Loucy (cell line): Measurements from ENCODE around the gene NOD2.

Experiments used
- H2AFZ ChIP-seq: fragments of 200-600 bp; sonication (generic); 2 replicates; pipeline ENCODE4 v1.6.0; 2016; ENCODE audit warnings: antibody characterized with exemption, mild to moderate bottlenecking, low read length, moderate library complexity
- H3F3A ChIP-seq: fragments of 200-600 bp; 2 replicates; pipeline ENCODE4 v1.6.0; 2016; ENCODE audit warnings: antibody characterized with exemption, low read depth, mild to moderate bottlenecking
- H3K27me3 ChIP-seq: fragments of 200-600 bp; sonication (generic); 2 replicates; pipeline ENCODE4 v1.6.1; 2014; ENCODE audit warnings: low read length, mild to moderate bottlenecking; ENCODE audit not compliant: insufficient read depth, poor library complexity, severe bottlenecking
- H3K36me3 ChIP-seq: fragments of 200-600 bp; sonication (generic); 2 replicates; pipeline ENCODE4 v1.6.1; 2016; ENCODE audit warnings: low read length; ENCODE audit not compliant: insufficient read depth
- H3K4me1 ChIP-seq: fragments of 200-600 bp; sonication (generic); 2 replicates; pipeline ENCODE4 v1.5.1; 2014; ENCODE audit warnings: low read length, mild to moderate bottlenecking; ENCODE audit not compliant: insufficient read depth, poor library complexity, severe bottlenecking
- H3K4me2 ChIP-seq: fragments of 200-600 bp; sonication (generic); 2 replicates; pipeline ENCODE4 v1.6.0; 2014; ENCODE audit warnings: antibody characterized with exemption, low read length, low read depth, mild to moderate bottlenecking; ENCODE audit not compliant: poor library complexity, severe bottlenecking
- H3K4me3 ChIP-seq: fragments of 200-600 bp; sonication (generic); 2 replicates; pipeline ENCODE4 v1.5.1; 2014; ENCODE audit warnings: low read length, mild to moderate bottlenecking, mixed read lengths; ENCODE audit not compliant: poor library complexity, severe bottlenecking
- H3K79me2 ChIP-seq: fragments of 200-600 bp; sonication (generic); 2 replicates; pipeline ENCODE4 v1.6.1; 2014; ENCODE audit warnings: low read length; ENCODE audit not compliant: insufficient read depth
- H3K9ac ChIP-seq: fragments of 200-600 bp; sonication (generic); 2 replicates; pipeline ENCODE4 v1.6.0; 2014; ENCODE audit warnings: mild to moderate bottlenecking, low read depth, low read length, moderate library complexity; ENCODE audit not compliant: poor library complexity, severe bottlenecking
- H3K9me2 ChIP-seq: fragments of 200-600 bp; sonication (generic); replicated peaks from 2 replicates; pipeline ENCODE4 v1.6.1; 2016; ENCODE audit warnings: low read depth, low read length, mixed read lengths
- H3K9me3 ChIP-seq: fragments of 200-600 bp; sonication (generic); 2 replicates; pipeline ENCODE4 v1.6.1; 2014; ENCODE audit warnings: mild to moderate bottlenecking, antibody characterized with exemption, low read length, low read depth; ENCODE audit not compliant: insufficient read depth
- H4K20me1 ChIP-seq: fragments of 200-600 bp; sonication (generic); 2 replicates; pipeline ENCODE4 v1.6.0; 2014; ENCODE audit warnings: antibody characterized with exemption, low read length, mild to moderate bottlenecking; ENCODE audit not compliant: insufficient read depth, poor library complexity, severe bottlenecking
- EZH2phosphoT487 ChIP-seq: fragments of 200-600 bp; IDR thresholded peaks from 2 replicates; pipeline ENCODE4 v1.6.1; 2018; ENCODE audit warnings: antibody characterized with exemption, mild to moderate bottlenecking, moderate library complexity, borderline replicate concordance
- TF ChIP-seq, protein P1 (sequence below): fragments of 200-600 bp; sonication (generic); conservative IDR thresholded peaks from 2 replicates; pipeline ENCODE4 v1.5.1; 2014; ENCODE audit warnings: mild to moderate bottlenecking, antibody characterized with exemption, low read length

The NOD2 gene

DNA sequence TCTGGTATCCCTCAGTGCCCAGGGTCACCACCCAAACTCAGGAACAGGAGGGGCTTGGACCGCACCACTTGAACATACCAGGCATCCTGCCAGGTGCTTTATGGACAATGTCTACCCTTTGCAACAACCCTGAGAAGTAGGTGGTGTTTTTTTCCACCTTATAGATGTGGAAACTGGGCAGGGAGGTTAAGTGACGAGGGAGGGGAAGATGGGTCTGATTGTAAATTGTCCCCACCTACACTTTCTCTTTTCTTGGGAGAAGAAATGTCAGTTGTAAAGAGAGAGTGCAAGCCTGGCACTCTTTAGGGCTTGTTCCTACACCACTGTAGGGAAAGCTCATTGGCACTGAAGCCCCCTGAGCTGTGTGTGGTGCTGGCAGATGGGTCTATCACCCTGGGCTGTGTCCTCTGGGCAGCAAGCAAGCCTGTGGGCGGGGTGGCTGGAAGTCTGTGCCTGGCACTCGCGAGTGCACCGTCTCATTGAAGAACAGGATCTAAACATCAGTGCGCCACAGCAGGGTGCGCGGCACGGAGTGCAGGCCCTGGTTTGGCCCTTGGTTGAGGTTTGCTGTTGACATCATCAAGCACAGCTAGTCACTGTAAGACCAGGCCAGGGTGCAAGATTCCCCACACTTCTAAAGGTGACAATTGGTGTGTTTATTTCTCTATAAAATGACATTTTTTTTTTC, 15.1 kb downstream of the NOD2 start:
- TF ChIP-seq, protein P1, sequence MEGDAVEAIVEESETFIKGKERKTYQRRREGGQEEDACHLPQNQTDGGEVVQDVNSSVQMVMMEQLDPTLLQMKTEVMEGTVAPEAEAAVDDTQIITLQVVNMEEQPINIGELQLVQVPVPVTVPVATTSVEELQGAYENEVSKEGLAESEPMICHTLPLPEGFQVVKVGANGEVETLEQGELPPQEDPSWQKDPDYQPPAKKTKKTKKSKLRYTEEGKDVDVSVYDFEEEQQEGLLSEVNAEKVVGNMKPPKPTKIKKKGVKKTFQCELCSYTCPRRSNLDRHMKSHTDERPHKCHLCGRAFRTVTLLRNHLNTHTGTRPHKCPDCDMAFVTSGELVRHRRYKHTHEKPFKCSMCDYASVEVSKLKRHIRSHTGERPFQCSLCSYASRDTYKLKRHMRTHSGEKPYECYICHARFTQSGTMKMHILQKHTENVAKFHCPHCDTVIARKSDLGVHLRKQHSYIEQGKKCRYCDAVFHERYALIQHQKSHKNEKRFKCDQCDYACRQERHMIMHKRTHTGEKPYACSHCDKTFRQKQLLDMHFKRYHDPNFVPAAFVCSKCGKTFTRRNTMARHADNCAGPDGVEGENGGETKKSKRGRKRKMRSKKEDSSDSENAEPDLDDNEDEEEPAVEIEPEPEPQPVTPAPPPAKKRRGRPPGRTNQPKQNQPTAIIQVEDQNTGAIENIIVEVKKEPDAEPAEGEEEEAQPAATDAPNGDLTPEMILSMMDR: no peak
- no peak for TF ChIP-seq EZH2phosphoT487
- no peak overlapping the region for H3K9ac ChIP-seq

DNA sequence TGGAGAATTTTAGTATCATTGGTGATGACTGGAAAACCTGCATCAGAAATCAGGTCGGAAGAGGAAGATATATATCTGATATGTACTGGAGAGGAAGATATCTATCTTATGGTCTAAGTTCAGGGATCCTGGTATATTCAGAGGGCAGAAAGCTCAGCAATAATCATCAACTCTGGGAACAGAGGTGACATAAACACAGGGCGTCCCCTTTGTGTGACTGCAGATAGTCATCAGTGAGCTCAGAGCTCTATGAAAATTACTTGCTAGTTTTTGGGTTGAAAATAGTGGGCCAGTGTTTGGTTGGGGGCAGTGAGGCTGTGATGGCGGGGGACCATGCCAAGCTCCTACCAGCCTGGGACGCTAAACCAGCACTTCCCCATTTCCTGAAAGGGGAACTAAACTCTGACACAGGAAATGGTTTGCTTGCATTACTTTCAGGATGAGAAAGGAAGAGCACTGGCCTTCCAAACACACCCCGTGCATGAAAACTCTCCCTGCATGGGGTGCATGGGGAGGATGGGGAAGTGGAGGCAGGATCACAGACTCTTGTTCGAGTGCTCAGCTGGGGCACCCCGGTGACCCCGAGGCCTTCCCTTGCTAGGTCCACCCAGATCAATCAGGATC, 15.8 kb downstream of the NOD2 start:
- Histone ChIP-seq H2AFZ (no peak overlapping the region; the same call in 1 of the 2 replicates), H3K9me2 (no peaks in the 10 kb centered on the region), H3K27me3 (no peaks in the 10 kb centered on the region), H3K9me3 (peaks cover 11% of the 10 kb centered on the region; the same call in 1 of the 2 replicates), H3K4me2 (no peak overlapping the region), H3K9ac (no peak overlapping the region), H3K36me3 (no peaks in the 10 kb centered on the region), H3K79me2 (no peaks in the 10 kb centered on the region), H3F3A (no peaks in the 10 kb centered on the region), H3K4me3 (no peak overlapping the region), H3K4me1 (peaks cover 6% of the 10 kb centered on the region), H4K20me1 (no peaks in the 10 kb centered on the region)
- TF ChIP-seq, protein P1: no peak
- TF ChIP-seq EZH2phosphoT487: no peak

More for the DNA sequence above, 15.1 kb downstream of the NOD2 start:
- H3K4me1 ChIP-seq: peaks cover 6% of the 10 kb centered on the region
- H4K20me1 ChIP-seq: no peaks in the 10 kb centered on the region
- no peaks in the 10 kb centered on the region for H3K79me2 ChIP-seq
- H2AFZ ChIP-seq: no peak overlapping the region
- H3K9me3 ChIP-seq: peaks cover 17% of the 10 kb centered on the region; the same call in 1 of the 2 replicates
- H3K4me3 ChIP-seq: no peak overlapping the region
- no peaks in the 10 kb centered on the region for H3K27me3 ChIP-seq
- no peaks in the 10 kb centered on the region for H3K9me2 ChIP-seq
- H3K4me2 ChIP-seq: no peak overlapping the region
- no peaks in the 10 kb centered on the region for H3K36me3 ChIP-seq
- no peaks in the 10 kb centered on the region for H3F3A ChIP-seq

DNA sequence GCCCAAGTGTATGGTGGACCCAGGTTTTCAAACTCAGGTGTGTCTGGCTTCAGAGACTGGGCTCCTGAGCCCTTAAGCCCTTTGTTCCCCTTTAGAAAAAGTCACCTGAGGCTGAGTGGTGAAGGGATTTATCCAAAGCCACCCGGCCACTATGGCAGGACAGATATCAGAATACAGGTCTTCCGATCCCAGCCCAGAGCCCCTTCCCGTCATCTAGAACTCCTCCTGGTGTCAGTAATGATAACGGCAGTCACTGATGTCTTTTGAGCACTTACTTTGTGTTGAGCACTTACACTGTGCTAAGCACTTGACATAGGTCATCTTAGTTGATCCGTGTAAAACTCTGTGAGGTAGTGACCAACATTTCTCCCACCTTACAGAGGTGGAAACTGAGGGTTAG, 16.6 kb downstream of the NOD2 start:
- Histone ChIP-seq H3K4me1 (peaks cover 11% of the 10 kb centered on the region), H2AFZ (no peak overlapping the region), H3K9me3 (peaks cover 3% of the 10 kb centered on the region; the same call in 1 of the 2 replicates), H3K36me3 (no peaks in the 10 kb centered on the region), H3F3A (no peaks in the 10 kb centered on the region), H3K9me2 (no peaks in the 10 kb centered on the region), H3K27me3 (no peaks in the 10 kb centered on the region), H3K4me2 (no peak overlapping the region), H3K4me3 (no peak overlapping the region), H4K20me1 (no peaks in the 10 kb centered on the region), H3K79me2 (no peaks in the 10 kb centered on the region), H3K9ac (no peak overlapping the region)
- TF ChIP-seq, protein P1: no peak
- no peak for TF ChIP-seq EZH2phosphoT487
